ENCODE results near the gene NLRP8. TPM values are rescaled to one million over a fixed set of nuclear protein-coding genes. Genes with fewer than 3 reads are reported as not detected.

NLRP8 gene
- total RNA-seq: not detected

DNA sequence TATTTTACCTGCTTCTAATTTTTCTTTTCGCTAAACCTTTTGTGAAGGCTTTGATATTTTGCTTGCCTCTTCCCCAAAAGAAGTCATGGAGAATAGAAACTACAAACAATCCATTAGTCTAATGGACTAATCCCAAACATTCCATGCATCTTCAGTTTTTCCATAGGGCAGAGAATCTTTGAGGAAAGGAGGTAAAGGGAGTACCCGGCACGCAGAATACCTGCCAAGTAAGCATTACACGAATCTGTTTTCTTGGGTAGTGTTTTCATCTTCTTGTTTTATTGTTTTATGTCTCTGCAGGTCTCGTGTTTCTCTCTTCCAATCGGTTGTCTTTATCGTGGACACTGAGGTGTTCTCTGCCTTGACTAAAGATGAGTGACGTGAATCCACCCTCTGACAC lies at the start of gene NLRP8:
Gene NLRP8 (plus strand): TSS at position 301 of the 400 bp plus-strand sequence.
- H3K9me3 ChIP-seq: no peaks in the 10 kb centered on the region
- H3K36me3 ChIP-seq: no peaks in the 10 kb centered on the region
- intact Hi-C loops (cut with DNase I; ENCODE audit: low total_unique reads): no loop called here
- no peak within 1 kb of the TSS for H3K4me3 ChIP-seq
- in situ Hi-C loops (cut with MboI; ENCODE audit: low sequenced_read_pairs in 4 of 4): no loop called here
- ATAC-seq (no peak), DNase-seq (no peak)
- no peak for TF ChIP-seq POLR2A (IDR thresholded peaks at IDR 0.05)
- TF ChIP-seq, protein P1, sequence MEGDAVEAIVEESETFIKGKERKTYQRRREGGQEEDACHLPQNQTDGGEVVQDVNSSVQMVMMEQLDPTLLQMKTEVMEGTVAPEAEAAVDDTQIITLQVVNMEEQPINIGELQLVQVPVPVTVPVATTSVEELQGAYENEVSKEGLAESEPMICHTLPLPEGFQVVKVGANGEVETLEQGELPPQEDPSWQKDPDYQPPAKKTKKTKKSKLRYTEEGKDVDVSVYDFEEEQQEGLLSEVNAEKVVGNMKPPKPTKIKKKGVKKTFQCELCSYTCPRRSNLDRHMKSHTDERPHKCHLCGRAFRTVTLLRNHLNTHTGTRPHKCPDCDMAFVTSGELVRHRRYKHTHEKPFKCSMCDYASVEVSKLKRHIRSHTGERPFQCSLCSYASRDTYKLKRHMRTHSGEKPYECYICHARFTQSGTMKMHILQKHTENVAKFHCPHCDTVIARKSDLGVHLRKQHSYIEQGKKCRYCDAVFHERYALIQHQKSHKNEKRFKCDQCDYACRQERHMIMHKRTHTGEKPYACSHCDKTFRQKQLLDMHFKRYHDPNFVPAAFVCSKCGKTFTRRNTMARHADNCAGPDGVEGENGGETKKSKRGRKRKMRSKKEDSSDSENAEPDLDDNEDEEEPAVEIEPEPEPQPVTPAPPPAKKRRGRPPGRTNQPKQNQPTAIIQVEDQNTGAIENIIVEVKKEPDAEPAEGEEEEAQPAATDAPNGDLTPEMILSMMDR (IDR thresholded peaks at IDR 0.05 in 4 of 5, conservative IDR thresholded peaks at IDR 0.05 in 1 of 5): no peak
- no peaks in the 10 kb centered on the region for H3K27me3 ChIP-seq
- H3K27ac ChIP-seq: no peak within 1 kb of the TSS
- no peaks in the 10 kb centered on the region for H3K4me1 ChIP-seq

DNA sequence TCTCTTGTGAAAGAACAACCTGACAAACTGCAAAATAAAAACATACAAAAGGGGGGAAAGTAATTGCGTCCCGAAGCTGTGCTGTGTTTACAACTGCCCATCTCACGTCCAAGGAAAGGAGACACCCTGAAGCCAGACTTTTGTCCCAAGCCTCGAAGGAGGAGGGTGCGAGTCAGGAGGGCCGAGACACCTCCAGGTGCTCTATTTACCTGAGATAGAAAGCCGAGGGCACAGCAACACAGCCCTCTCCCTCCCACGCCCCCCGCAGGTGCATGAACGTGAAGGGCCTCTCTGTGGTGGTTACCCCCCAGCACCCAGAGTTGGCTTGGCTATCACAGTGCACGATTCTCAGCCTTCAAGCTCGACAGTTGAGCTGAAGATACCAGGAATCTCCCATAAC lies 48.7 kb upstream of the NLRP8 start:
- no peak overlapping the region for H3K4me3 ChIP-seq
- TF ChIP-seq POLR2A (IDR thresholded peaks at IDR 0.05): no peak
- TF ChIP-seq, protein P1 (IDR thresholded peaks at IDR 0.05 in 4 of 5, conservative IDR thresholded peaks at IDR 0.05 in 1 of 5): no peak
- no peaks in the 10 kb centered on the region for H3K4me1 ChIP-seq
- no peaks in the 10 kb centered on the region for H3K9me3 ChIP-seq
- no peak for ATAC-seq
- no peaks in the 10 kb centered on the region for H3K36me3 ChIP-seq
- DNase-seq: no peak
- in situ Hi-C loops (cut with MboI; ENCODE audit: low sequenced_read_pairs in 4 of 4) (no loop called here), intact Hi-C loops (cut with DNase I; ENCODE audit: low total_unique reads) (no loop called here)
- no peaks in the 10 kb centered on the region for H3K27me3 ChIP-seq
- no peak overlapping the region for H3K27ac ChIP-seq

DNA sequence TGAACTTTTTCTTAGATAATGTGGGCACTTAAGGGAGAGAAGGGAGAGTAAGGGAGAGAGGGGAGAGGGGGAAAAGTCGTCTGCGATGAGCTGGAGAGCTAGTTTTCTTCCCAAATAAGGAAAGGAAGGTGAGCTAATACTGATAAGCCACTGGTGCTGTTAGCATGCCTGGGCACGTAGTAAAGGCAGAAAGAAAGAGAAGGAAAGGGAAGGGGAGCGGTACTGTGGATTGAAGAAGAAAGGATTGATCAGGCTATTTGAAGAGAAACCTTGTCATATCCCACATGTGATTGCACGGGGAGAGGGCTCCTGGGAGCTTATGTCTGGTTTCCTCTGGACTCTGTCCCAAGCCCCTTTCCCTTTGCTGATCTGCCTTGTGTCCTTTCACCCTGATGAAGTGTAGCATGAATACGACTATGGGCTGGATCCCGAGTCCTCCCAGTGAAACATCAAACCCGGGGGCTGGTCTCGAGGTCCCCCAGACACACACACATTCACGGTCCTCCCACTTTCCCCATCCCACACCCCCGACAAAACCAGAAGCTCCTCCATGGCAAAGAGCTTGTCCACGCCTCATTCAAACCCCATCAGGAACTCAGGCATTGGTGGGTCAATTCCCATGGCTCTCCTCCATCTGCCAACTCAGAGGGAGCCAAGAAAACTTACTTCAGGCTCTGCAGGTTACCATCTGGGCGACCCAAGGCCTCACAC lies 46.1 kb upstream of the NLRP8 start:
- no peaks in the 10 kb centered on the region for H3K9me3 ChIP-seq

DNA sequence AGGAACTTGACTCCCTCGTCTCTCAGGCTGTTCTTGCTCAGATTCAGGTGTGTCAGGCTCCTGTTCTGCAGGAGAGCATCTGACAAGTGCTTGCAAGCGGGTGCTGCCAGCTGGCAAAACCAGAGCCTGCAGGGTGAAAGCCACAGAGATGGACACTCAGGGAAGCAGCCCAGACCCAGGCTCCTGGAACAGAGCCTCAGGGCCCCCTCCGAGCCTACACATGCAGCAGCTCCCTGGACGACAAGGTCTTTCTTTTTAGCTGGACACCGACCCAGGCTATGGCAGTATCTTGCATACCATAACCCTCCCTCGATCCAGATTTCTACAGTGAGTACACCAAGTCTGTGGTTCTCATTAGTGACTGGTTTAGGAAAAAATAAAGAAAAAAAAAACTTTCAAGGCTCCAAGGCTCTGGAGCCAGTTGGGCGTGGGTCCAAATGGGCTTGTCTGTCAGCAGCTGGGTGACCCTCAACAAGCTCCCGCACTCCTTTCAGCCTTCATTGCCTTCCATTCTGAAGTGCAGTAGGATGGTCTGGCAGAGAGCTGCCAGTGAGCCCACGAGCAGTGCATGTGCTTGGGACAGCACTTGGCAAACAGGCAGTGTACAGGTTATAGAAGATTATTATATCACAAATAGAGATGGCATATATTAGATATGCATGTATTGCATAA lies 45.4 kb upstream of the NLRP8 start:
- intact Hi-C loops (cut with DNase I; ENCODE audit: low total_unique reads) (no loop called here), in situ Hi-C loops (cut with MboI; ENCODE audit: low sequenced_read_pairs in 4 of 4) (no loop called here)
- H3K36me3 ChIP-seq: no peaks in the 10 kb centered on the region
- H3K4me1 ChIP-seq: no peaks in the 10 kb centered on the region
- no peak overlapping the region for H3K4me3 ChIP-seq
- no peaks in the 10 kb centered on the region for H3K27me3 ChIP-seq
- no peak for TF ChIP-seq POLR2A (IDR thresholded peaks at IDR 0.05)
- TF ChIP-seq, protein P1 (IDR thresholded peaks at IDR 0.05 in 4 of 5, conservative IDR thresholded peaks at IDR 0.05 in 1 of 5): no peak
- ATAC-seq: no peak
- DNase-seq: no peak
- H3K27ac ChIP-seq: no peak overlapping the region
- no peaks in the 10 kb centered on the region for H3K9me3 ChIP-seq

More for the DNA sequence above, 46.1 kb upstream of the NLRP8 start:
- DNase-seq (no peak), ATAC-seq (no peak)
- H3K4me3 ChIP-seq: no peak overlapping the region
- no peaks in the 10 kb centered on the region for H3K36me3 ChIP-seq
- in situ Hi-C loops (cut with MboI; ENCODE audit: low sequenced_read_pairs in 4 of 4) (no loop called here), intact Hi-C loops (cut with DNase I; ENCODE audit: low total_unique reads) (no loop called here)
- TF ChIP-seq, protein P1 (IDR thresholded peaks at IDR 0.05 in 4 of 5, conservative IDR thresholded peaks at IDR 0.05 in 1 of 5): no peak
- no peak for TF ChIP-seq POLR2A (IDR thresholded peaks at IDR 0.05)
- no peaks in the 10 kb centered on the region for H3K4me1 ChIP-seq
- no peaks in the 10 kb centered on the region for H3K27me3 ChIP-seq
- no peak overlapping the region for H3K27ac ChIP-seq

Data from gastrocnemius medialis (tissue), 4 donors.